CD14-positive monocyte (primary cell): ENCODE measurements around the gene SLC24A3. TPM values are rescaled to one million over a fixed set of nuclear protein-coding genes. Genes with fewer than 3 reads are reported as not detected.

Experiments used
- DNase-seq, 3 donors: peaks; one replicate each; pipeline ENCODE4 v3.0.0-alpha.2; 2011 to 2022
- H2AFZ ChIP-seq: 2 replicates; pipeline ENCODE4 v1.6.0; 2012; ENCODE audit warnings: mild to moderate bottlenecking, low read depth, low read length, inconsistent platforms; ENCODE audit not compliant: insufficient read depth, poor library complexity, severe bottlenecking
- H3K27ac ChIP-seq, 2 donors: 1 replicate in 1 of 2; 2 replicates in 1 of 2; pipeline ENCODE4 v1.5.1; 2012 to 2013; ENCODE audit warnings: low read length in 2 of 2, control low read depth in 1 of 2, inconsistent platforms in 1 of 2, low read depth in 1 of 2, mild to moderate bottlenecking in 1 of 2
- H3K27me3 ChIP-seq, 2 donors: one replicate each; pipeline versions ENCODE4 v1.6.0 to v1.6.1; 2011 to 2013; ENCODE audit warnings: low read length in 2 of 2; ENCODE audit not compliant: control insufficient read depth in 2 of 2, insufficient read depth in 2 of 2
- H3K36me3 ChIP-seq, 2 donors: replicated peaks in 1 of 2; 1 replicate in 1 of 2; 2 replicates in 1 of 2; pipeline versions ENCODE4 v1.5.1 to v1.6.1; 2012 to 2013; ENCODE audit warnings: low read length in 2 of 2, control low read depth in 1 of 2, inconsistent platforms in 1 of 2, mild to moderate bottlenecking in 1 of 2; ENCODE audit not compliant: insufficient read depth in 2 of 2, control insufficient read depth in 1 of 2
- H3K4me1 ChIP-seq, 2 donors: 1 replicate in 1 of 2; 2 replicates in 1 of 2; pipeline versions ENCODE4 v1.5.1 to v1.6.1; 2012 to 2013; ENCODE audit warnings: low read length in 2 of 2, control low read depth in 1 of 2, inconsistent platforms in 1 of 2, mild to moderate bottlenecking in 1 of 2, moderate library complexity in 1 of 2; ENCODE audit not compliant: insufficient read depth in 2 of 2, control insufficient read depth in 1 of 2
- H3K4me2 ChIP-seq: replicated peaks from 2 replicates; pipeline ENCODE3; 2012; ENCODE audit warnings: low read length, moderate library complexity, mild to moderate bottlenecking; ENCODE audit not compliant: poor library complexity, severe bottlenecking; ENCODE audit errors: extremely low read depth
- H3K4me3 ChIP-seq, 3 experiments: fragments of 200-600 bp in 1 of 3; sonication (generic) in 1 of 3; replicated peaks in 1 of 3; 1 replicate in 2 of 3; 2 replicates in 1 of 3; pipeline ENCODE4 v1.5.1; 2011 to 2013; ENCODE audit warnings: low read length in 3 of 3, mild to moderate bottlenecking in 3 of 3, control low read depth in 2 of 3, low read depth in 2 of 3, inconsistent platforms in 1 of 3, moderate library complexity in 1 of 3
- H3K79me2 ChIP-seq: 2 replicates; pipeline ENCODE4 v1.6.0; 2012; ENCODE audit warnings: mild to moderate bottlenecking, control low read depth, inconsistent platforms, low read length, moderate library complexity; ENCODE audit not compliant: insufficient read depth
- H3K9ac ChIP-seq: 2 replicates; pipeline ENCODE4 v1.6.0; 2017; ENCODE audit warnings: low read length, mild to moderate bottlenecking; ENCODE audit not compliant: insufficient read depth, poor library complexity, severe bottlenecking
- H3K9me3 ChIP-seq, 2 donors: replicated peaks in 1 of 2; 1 replicate in 1 of 2; 2 replicates in 1 of 2; pipeline versions ENCODE4 v1.5.1 to v1.6.1; 2012 to 2013; ENCODE audit warnings: low read length in 2 of 2, control low read depth in 1 of 2; ENCODE audit not compliant: control insufficient read depth in 1 of 2, insufficient read depth in 1 of 2
- H4K20me1 ChIP-seq: 2 replicates; pipeline ENCODE4 v1.6.0; 2012; ENCODE audit warnings: mild to moderate bottlenecking, low read length, control low read depth, moderate library complexity; ENCODE audit not compliant: insufficient read depth
- H3K27ac Mint-ChIP-seq, 7 donors: one replicate each; pipeline ENCODE4 v1.8.0; 2020; ENCODE audit warnings: mild to moderate bottlenecking in 7 of 7, mixed read lengths in 7 of 7, moderate library complexity in 6 of 7, inconsistent platforms in 2 of 7
- H3K27me3 Mint-ChIP-seq, 3 donors: one replicate each; pipeline ENCODE4 v1.8.0; 2021 to 2022; ENCODE audit warnings: low read depth in 3 of 3, mild to moderate bottlenecking in 3 of 3, mixed read lengths in 3 of 3, moderate library complexity in 3 of 3, inconsistent platforms in 1 of 3
- H3K36me3 Mint-ChIP-seq, 2 donors: one replicate each; pipeline ENCODE4 v1.8.0; 2020; ENCODE audit warnings: mixed read lengths in 2 of 2, inconsistent platforms in 1 of 2, mild to moderate bottlenecking in 1 of 2
- H3K4me1 Mint-ChIP-seq: one replicate; pipeline ENCODE4 v1.8.0; 2020; ENCODE audit warnings: mild to moderate bottlenecking, mixed read lengths
- H3K4me3 Mint-ChIP-seq, 2 donors: one replicate each; pipeline ENCODE4 v1.8.0; 2020; ENCODE audit warnings: mild to moderate bottlenecking in 2 of 2, mixed read lengths in 2 of 2, moderate library complexity in 1 of 2
- H3K9me3 Mint-ChIP-seq, 7 donors: one replicate each; pipeline ENCODE4 v1.8.0; 2020 to 2022; ENCODE audit warnings: mixed read lengths in 7 of 7, mild to moderate bottlenecking in 6 of 7, moderate library complexity in 6 of 7, inconsistent platforms in 2 of 7
- WGBS: methylation state at CpG from one replicate; pipeline ENCODE4 v1.1.5; 2013; ENCODE audit warnings: missing lambda C conversion rate; ENCODE audit not compliant: insufficient coverage; 5-methylcytosine and 5-hydroxymethylcytosine counted together
- intact Hi-C, 2 donors: fragments of 100-400 bp; cut with micrococcal nuclease; formaldehyde crosslinking; loops; one replicate each; pipeline versions ENCODE4 v1.15.0 to v1.15.1; 2023
- polyA plus RNA-seq, 3 donors: library from polyadenylated mRNA; depleted of rRNA in 1 of 3; unstranded in 2 of 3; stranded (reverse) in 1 of 3; fragments of 300-500 nt in 2 of 3; fragments of >200 nt in 1 of 3; fragmentation: Illumina TruSeq in 2 of 3; gene quantifications; 1 replicate in 2 of 3; 2 replicates in 1 of 3; pipeline ENCODE4 v1.2.3, GENCODE V29; 2012 to 2021
- TF ChIP-seq, protein P1 (sequence below): fragments of 200-600 bp; IDR thresholded peaks from one replicate; pipeline ENCODE4 v1.8.0; 2022; ENCODE audit warnings: antibody characterized with exemption, mild to moderate bottlenecking

The SLC24A3 gene
- polyA plus RNA-seq, 3 donors: 0.04 to 0.08 TPM; not detected in 1

DNA sequence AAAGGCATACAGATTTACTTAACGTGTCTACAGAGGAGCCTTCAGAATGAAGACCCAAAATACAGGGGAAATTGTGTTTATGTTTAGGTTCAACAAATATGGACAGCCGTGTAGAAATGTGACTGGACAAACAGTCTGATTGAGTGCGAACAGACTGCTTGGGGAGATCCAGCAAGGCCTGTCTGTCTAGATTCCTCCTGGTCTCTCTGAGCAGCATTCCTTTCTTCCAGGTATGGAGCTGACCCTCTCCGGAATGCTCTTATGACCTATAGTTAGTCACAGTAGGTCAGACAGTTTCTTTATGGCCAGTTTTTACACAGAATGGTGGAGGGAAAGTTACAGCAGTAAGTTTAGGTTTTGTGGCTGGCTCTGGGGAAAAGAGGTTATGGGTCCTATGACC lies 554.6 kb downstream of the SLC24A3 start:
- H3K79me2 ChIP-seq: peaks cover 16% of the 10 kb centered on the region
- peaks cover 0 to 5% of the 10 kb centered on the region in 2 donors for H3K36me3 ChIP-seq
- Mint-ChIP-seq H3K4me3 (no peak overlapping the region), H3K27ac (peak overlapping the region in 1 of 7 donors; percentile 31), H3K27me3 (peaks cover 0 to 4% (median 3%) of the 10 kb centered on the region in 3 donors), H3K36me3 (peaks cover 24 to 53% of the 10 kb centered on the region in 2 donors), H3K9me3 (no peaks in the 10 kb centered on the region), H3K4me1 (peaks cover 16% of the 10 kb centered on the region)
- H3K27me3 ChIP-seq: no peaks in the 10 kb centered on the region
- no peak overlapping the region for H3K4me3 ChIP-seq
- H3K4me2 ChIP-seq: no peak overlapping the region
- no peak overlapping the region for H3K9ac ChIP-seq
- 78% methylated on average over 4 of the region's 4 CpGs for WGBS
- H3K4me1 ChIP-seq: peaks cover 4 to 6% of the 10 kb centered on the region in 2 donors
- DNase-seq: no peak
- H3K27ac ChIP-seq: no peak overlapping the region
- peaks cover 59% of the 10 kb centered on the region for H4K20me1 ChIP-seq
- intact Hi-C loops: no loop called here
- TF ChIP-seq, protein P1, sequence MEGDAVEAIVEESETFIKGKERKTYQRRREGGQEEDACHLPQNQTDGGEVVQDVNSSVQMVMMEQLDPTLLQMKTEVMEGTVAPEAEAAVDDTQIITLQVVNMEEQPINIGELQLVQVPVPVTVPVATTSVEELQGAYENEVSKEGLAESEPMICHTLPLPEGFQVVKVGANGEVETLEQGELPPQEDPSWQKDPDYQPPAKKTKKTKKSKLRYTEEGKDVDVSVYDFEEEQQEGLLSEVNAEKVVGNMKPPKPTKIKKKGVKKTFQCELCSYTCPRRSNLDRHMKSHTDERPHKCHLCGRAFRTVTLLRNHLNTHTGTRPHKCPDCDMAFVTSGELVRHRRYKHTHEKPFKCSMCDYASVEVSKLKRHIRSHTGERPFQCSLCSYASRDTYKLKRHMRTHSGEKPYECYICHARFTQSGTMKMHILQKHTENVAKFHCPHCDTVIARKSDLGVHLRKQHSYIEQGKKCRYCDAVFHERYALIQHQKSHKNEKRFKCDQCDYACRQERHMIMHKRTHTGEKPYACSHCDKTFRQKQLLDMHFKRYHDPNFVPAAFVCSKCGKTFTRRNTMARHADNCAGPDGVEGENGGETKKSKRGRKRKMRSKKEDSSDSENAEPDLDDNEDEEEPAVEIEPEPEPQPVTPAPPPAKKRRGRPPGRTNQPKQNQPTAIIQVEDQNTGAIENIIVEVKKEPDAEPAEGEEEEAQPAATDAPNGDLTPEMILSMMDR: no peak
- no peak overlapping the region for H2AFZ ChIP-seq
- no peaks in the 10 kb centered on the region for H3K9me3 ChIP-seq

DNA sequence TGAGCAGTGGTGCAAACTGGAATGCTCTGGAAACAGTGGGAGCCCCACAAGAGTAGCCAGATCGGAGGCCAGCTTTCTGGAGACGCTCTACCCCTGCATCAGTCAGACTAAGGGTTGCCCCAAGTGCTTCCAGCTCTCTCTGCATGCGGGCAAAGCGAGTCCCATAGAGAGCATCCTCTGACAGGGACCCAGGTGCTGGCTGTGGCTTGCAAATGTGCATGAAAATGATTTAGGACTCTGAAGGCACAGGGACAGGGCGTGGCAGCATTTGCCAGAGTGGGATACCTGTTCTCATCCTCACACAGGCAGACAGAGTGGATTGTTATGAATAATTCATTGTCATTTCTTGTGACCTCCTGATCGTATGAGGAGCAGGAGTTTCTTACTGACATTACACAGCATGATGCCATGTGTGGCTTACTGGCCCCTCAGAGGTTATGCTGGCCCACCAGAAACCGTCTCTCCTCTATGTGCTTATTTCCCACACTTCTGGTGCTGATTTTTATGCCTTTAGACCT lies 555.9 kb downstream of the SLC24A3 start:
- Mint-ChIP-seq H3K36me3 (peaks cover 24 to 53% of the 10 kb centered on the region in 2 donors), H3K27me3 (peaks cover 0 to 4% (median 4%) of the 10 kb centered on the region in 3 donors), H3K4me3 (no peak overlapping the region), H3K27ac (peak overlapping the region in 1 of 7 donors; percentile 77), H3K4me1 (peaks cover 17% of the 10 kb centered on the region), H3K9me3 (no peaks in the 10 kb centered on the region)
- intact Hi-C loops: no loop called here
- H3K9ac ChIP-seq: no peak overlapping the region
- no peaks in the 10 kb centered on the region for H3K9me3 ChIP-seq
- H3K27ac ChIP-seq: no peak overlapping the region
- no peak for DNase-seq
- H4K20me1 ChIP-seq: peaks cover 69% of the 10 kb centered on the region
- H2AFZ ChIP-seq: no peak overlapping the region
- peaks cover 8 to 10% of the 10 kb centered on the region in 2 donors for H3K36me3 ChIP-seq
- peaks cover 4 to 6% of the 10 kb centered on the region in 2 donors for H3K4me1 ChIP-seq
- TF ChIP-seq, protein P1: no peak
- WGBS: 100% methylated on average over 1 of the region's 7 CpGs
- H3K4me2 ChIP-seq: no peak overlapping the region
- H3K4me3 ChIP-seq: no peak overlapping the region
- H3K79me2 ChIP-seq: peaks cover 11% of the 10 kb centered on the region
- no peaks in the 10 kb centered on the region for H3K27me3 ChIP-seq
